BE2C (cell line): ENCODE measurements around the gene RIMKLA.

Experiments
- DNase-seq: peaks from one replicate; pipeline ENCODE4 v3.0.0-alpha.2; 2020
- H3K27me3 ChIP-seq: fragments of 250-450 bp; sonication (Bioruptor Pico); 2 replicates; pipeline ENCODE4 v1.5.1; 2020; ENCODE audit warnings: mild to moderate bottlenecking
- H3K36me3 ChIP-seq: fragments of 250-450 bp; sonication (Bioruptor Pico); 2 replicates; pipeline ENCODE4 v1.5.1; 2020; ENCODE audit warnings: mild to moderate bottlenecking
- H3K4me1 ChIP-seq: fragments of 250-450 bp; sonication (Bioruptor Pico); 2 replicates; pipeline ENCODE4 v1.5.1; 2020
- H3K4me3 ChIP-seq: 2 replicates; pipeline ENCODE4 v1.5.1; 2011; ENCODE audit warnings: low read depth, low read length
- H3K9me3 ChIP-seq: fragments of 250-450 bp; sonication (Bioruptor Pico); 2 replicates; pipeline ENCODE4 v1.5.1; 2020
- CTCF ChIP-seq: IDR thresholded peaks from 2 replicates; pipeline ENCODE4 v1.5.1; 2012; ENCODE audit warnings: mild to moderate bottlenecking, low read depth, low read length

The RIMKLA gene

GRCh38 chr1:42403880-42404400, 23.3 kb downstream of the RIMKLA start:
- no peak for DNase-seq
- no peak for TF ChIP-seq CTCF
- no peaks in the 10 kb centered on the region for H3K27me3 ChIP-seq
- no peak overlapping the region for H3K4me3 ChIP-seq
- no peaks in the 10 kb centered on the region for H3K9me3 ChIP-seq
- no peaks in the 10 kb centered on the region for H3K4me1 ChIP-seq
- no peaks in the 10 kb centered on the region for H3K36me3 ChIP-seq

- no peak for TF ChIP-seq CTCF
- no peaks in the 10 kb centered on the region for H3K4me1 ChIP-seq
- H3K36me3 ChIP-seq, result no peaks in the 10 kb centered on the region
- H3K27me3 ChIP-seq, result no peaks in the 10 kb centered on the region
- no peaks in the 10 kb centered on the region for H3K9me3 ChIP-seq
- no peak for DNase-seq
- H3K4me3 ChIP-seq, result no peak overlapping the region
Observed at GRCh38 chr1:42414551-42415496, 34.2 kb downstream of the RIMKLA start.

- no peaks in the 10 kb centered on the region for H3K27me3 ChIP-seq
- no peaks in the 10 kb centered on the region for H3K9me3 ChIP-seq
- TF ChIP-seq CTCF, result no peak
- H3K4me3 ChIP-seq, result no peak overlapping the region
- DNase-seq, result no peak
- H3K36me3 ChIP-seq, result no peaks in the 10 kb centered on the region
- H3K4me1 ChIP-seq, result no peaks in the 10 kb centered on the region; the same call in 1 of the 2 replicates
Observed at GRCh38 chr1:42417166-42417565, 36.6 kb downstream of the RIMKLA start.

GRCh38 chr1:42418516-42418915, 37.9 kb downstream of the RIMKLA start:
- H3K4me1 ChIP-seq, result no peaks in the 10 kb centered on the region; the same call in 1 of the 2 replicates
- no peaks in the 10 kb centered on the region for H3K27me3 ChIP-seq
- H3K36me3 ChIP-seq, result no peaks in the 10 kb centered on the region
- no peak for TF ChIP-seq CTCF
- H3K4me3 ChIP-seq, result no peak overlapping the region
- no peak for DNase-seq
- no peaks in the 10 kb centered on the region for H3K9me3 ChIP-seq

GRCh38 chr1:42419126-42419821, 38.7 kb downstream of the RIMKLA start:
- peak; percentile 23 for DNase-seq
- Histone ChIP-seq H3K4me1 (no peaks in the 10 kb centered on the region; the same call in 1 of the 2 replicates), H3K4me3 (no peak overlapping the region), H3K27me3 (no peaks in the 10 kb centered on the region), H3K9me3 (no peaks in the 10 kb centered on the region), H3K36me3 (no peaks in the 10 kb centered on the region)
- TF ChIP-seq CTCF, result no peak
